Progenitor cell of endocrine pancreas (in vitro differentiated cells): Measurements from ENCODE around the gene EVPL. TPM values are rescaled to one million over a fixed set of nuclear protein-coding genes. Genes with fewer than 3 reads are reported as not detected.
"Not testable (repeated sequence)": the region's sequence is repeated elsewhere in the genome, so short reads cannot be mapped to it uniquely, and the experiment has no call there.

ENCODE experiments used
- DNase-seq: peaks from one replicate; pipeline ENCODE4 v3.0.0; 2021; ENCODE audit warnings: low spot score; ENCODE audit not compliant: unreplicated experiment
- H3K27ac Mint-ChIP-seq: 2 replicates; pipeline ENCODE4 v1.8.0; 2021; ENCODE audit warnings: mild to moderate bottlenecking, moderate library complexity, mixed read lengths
- H3K27me3 Mint-ChIP-seq: 2 replicates; pipeline ENCODE4 v1.8.0; 2021; ENCODE audit warnings: mixed read lengths
- H3K36me3 Mint-ChIP-seq: 2 replicates; pipeline ENCODE4 v1.8.0; 2022; ENCODE audit warnings: mixed read lengths; ENCODE audit not compliant: insufficient read depth
- H3K4me1 Mint-ChIP-seq: 2 replicates; pipeline ENCODE4 v1.8.0; 2021; ENCODE audit warnings: low read depth, mixed read lengths
- H3K4me3 Mint-ChIP-seq: 2 replicates; pipeline ENCODE4 v1.8.0; 2021; ENCODE audit warnings: low read depth, mild to moderate bottlenecking, moderate library complexity, mixed read lengths
- H3K9me3 Mint-ChIP-seq: 2 replicates; pipeline ENCODE4 v1.8.0; 2021; ENCODE audit warnings: low read depth, mixed read lengths
- total RNA-seq: library from RNA; stranded (reverse); gene quantifications from 2 replicates; pipeline ENCODE4 v1.2.1, GENCODE V29; 2021
- TF ChIP-seq, protein P1 (sequence below): fragments of 200-600 bp; sonication (generic); IDR thresholded peaks from one replicate; pipeline ENCODE4 v1.5.0; 2021; ENCODE audit warnings: antibody characterized with exemption, mild to moderate bottlenecking; ENCODE audit not compliant: unreplicated experiment

EVPL gene
- total RNA-seq, 1 donor from 2014 or later, result 0.05 TPM

- H3K4me1 Mint-ChIP-seq, result peaks cover 8% of the 10 kb centered on the region
- H3K9me3 Mint-ChIP-seq, result no peaks in the 10 kb centered on the region
- DNase-seq, result no peak
- peaks cover 30% of the 10 kb centered on the region for H3K36me3 Mint-ChIP-seq
- TF ChIP-seq, protein P1, sequence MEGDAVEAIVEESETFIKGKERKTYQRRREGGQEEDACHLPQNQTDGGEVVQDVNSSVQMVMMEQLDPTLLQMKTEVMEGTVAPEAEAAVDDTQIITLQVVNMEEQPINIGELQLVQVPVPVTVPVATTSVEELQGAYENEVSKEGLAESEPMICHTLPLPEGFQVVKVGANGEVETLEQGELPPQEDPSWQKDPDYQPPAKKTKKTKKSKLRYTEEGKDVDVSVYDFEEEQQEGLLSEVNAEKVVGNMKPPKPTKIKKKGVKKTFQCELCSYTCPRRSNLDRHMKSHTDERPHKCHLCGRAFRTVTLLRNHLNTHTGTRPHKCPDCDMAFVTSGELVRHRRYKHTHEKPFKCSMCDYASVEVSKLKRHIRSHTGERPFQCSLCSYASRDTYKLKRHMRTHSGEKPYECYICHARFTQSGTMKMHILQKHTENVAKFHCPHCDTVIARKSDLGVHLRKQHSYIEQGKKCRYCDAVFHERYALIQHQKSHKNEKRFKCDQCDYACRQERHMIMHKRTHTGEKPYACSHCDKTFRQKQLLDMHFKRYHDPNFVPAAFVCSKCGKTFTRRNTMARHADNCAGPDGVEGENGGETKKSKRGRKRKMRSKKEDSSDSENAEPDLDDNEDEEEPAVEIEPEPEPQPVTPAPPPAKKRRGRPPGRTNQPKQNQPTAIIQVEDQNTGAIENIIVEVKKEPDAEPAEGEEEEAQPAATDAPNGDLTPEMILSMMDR, result no peak
- no peak overlapping the region for H3K4me3 Mint-ChIP-seq
- H3K27me3 Mint-ChIP-seq, result no peaks in the 10 kb centered on the region
- no peak overlapping the region for H3K27ac Mint-ChIP-seq
These were observed 22.9 kb upstream of the EVPL start for GRCh38 chr17:76049836-76050537.

- TF ChIP-seq, protein P1, result no peak
- Mint-ChIP-seq H3K36me3 (peaks cover 32% of the 10 kb centered on the region), H3K4me3 (no peak overlapping the region), H3K9me3 (no peaks in the 10 kb centered on the region), H3K27me3 (no peaks in the 10 kb centered on the region), H3K27ac (no peak overlapping the region), H3K4me1 (peaks cover 8% of the 10 kb centered on the region)
- DNase-seq, result no peak
These were observed 22.1 kb upstream of the EVPL start for GRCh38 chr17:76049239-76049638.

DNA sequence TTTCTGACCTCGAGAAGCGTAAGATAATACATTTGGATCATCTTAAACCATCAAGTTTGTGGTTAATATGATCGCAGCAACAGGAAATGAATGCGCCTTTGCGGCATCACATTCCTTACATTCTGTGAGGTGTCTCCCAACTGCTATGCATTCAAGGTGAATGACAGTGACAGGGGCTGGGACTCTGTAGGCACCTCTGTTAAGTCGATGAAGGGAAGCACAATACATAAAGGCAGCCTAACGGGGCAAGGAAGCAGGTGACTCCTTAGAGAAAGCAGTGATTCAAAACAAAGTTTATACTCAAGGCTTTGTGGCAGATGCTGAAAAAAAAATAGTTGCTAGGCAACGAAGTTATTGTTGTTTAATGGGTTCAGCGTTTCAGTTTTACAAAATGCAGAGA is 21.6 kb upstream of the EVPL start:
- Mint-ChIP-seq H3K36me3 (peaks cover 33% of the 10 kb centered on the region), H3K27me3 (no peaks in the 10 kb centered on the region), H3K4me3 (no peak overlapping the region), H3K9me3 (no peaks in the 10 kb centered on the region), H3K27ac (no peak overlapping the region), H3K4me1 (peaks cover 3% of the 10 kb centered on the region)
- no peak for DNase-seq
- TF ChIP-seq, protein P1, result no peak

GRCh38 chr17:76048025-76048605 is 21.0 kb upstream of the EVPL start:
- H3K9me3 Mint-ChIP-seq, result no peaks in the 10 kb centered on the region
- no peak overlapping the region for H3K4me3 Mint-ChIP-seq
- peaks cover 32% of the 10 kb centered on the region for H3K36me3 Mint-ChIP-seq
- TF ChIP-seq, protein P1, result no peak
- H3K27ac Mint-ChIP-seq, result no peak overlapping the region
- no peak for DNase-seq
- H3K27me3 Mint-ChIP-seq, result no peaks in the 10 kb centered on the region
- peaks cover 3% of the 10 kb centered on the region for H3K4me1 Mint-ChIP-seq

DNA sequence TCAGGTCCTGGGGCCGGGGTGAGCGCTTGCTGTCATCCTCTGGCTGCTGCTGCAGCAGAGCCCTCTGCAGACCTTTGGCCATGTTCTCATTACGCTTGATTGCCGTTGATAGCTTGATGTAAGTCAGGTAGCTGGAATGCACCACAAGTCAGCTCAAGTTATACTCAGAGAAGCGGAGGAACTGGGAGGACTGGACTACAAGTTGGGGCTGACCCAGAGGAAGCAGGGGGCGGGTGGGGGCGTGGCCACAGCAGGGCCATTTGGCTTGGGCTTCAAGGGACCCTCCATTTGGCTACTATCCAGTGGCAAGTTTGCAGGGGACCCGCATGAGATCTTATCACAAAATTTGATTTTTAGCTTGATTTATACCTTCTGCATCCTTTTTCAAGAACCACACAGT is 19.0 kb upstream of the EVPL start:
- TF ChIP-seq, protein P1, result no peak
- Mint-ChIP-seq H3K4me1 (peaks cover 1% of the 10 kb centered on the region), H3K27ac (no peak overlapping the region), H3K9me3 (no peaks in the 10 kb centered on the region), H3K4me3 (no peak overlapping the region), H3K36me3 (peaks cover 33% of the 10 kb centered on the region), H3K27me3 (no peaks in the 10 kb centered on the region)
- DNase-seq, result no peak

DNA sequence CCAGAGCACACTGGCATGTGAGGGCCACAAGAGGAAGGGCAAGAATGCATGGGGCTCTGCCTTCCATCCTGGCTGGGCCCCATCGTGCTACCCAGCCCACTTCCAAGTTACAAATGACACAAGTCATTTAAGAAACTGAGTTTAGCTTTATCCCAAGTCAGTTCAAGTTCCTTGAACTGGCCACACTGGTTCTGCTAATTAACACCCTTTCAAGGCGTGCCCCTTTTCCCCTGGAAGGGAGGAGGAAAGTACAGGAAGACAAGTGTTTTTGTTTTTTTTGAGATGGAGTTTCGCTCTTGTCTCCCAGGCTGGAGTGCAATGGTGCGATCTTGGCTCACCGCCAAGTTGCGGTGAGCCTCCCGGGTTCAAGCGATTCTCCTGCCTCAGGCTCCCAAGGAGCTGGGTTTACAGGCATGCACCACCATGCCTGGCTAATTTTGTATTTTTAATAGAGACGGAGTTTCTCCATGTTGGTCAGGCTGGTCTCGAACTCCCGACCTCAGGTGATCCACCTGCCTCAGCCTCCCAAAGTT is 17.4 kb upstream of the EVPL start:
- H3K27ac Mint-ChIP-seq, DNase-seq, H3K27me3 Mint-ChIP-seq, H3K9me3 Mint-ChIP-seq, H3K4me1 Mint-ChIP-seq, H3K4me3 Mint-ChIP-seq: not testable (repeated sequence)
- peaks cover 33% of the 10 kb centered on the region for H3K36me3 Mint-ChIP-seq

DNA sequence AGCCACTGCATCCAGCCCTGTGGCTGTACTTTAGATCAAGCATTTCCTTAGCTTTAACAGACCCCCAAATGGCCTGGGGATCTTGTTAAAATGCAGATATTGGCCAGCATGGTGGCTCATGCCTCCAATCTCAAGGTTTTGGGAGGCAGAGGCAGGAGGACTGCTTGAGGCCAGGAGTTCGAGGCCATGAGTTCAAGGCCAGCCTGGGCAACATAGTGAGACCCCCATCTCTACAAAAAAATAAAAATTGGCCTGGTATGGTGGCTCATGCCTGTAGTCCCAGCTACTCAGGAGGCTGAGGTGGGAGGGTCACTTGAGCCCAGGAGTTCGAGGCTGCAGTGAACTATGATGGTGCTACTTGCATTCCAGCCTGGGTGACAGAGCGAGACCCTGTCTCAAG is 15.8 kb upstream of the EVPL start:
- not testable (repeated sequence) for H3K27ac Mint-ChIP-seq, H3K4me3 Mint-ChIP-seq, H3K4me1 Mint-ChIP-seq, H3K9me3 Mint-ChIP-seq, H3K27me3 Mint-ChIP-seq, DNase-seq
- peaks cover 34% of the 10 kb centered on the region for H3K36me3 Mint-ChIP-seq
